Hepatocyte (in vitro differentiated cells): ENCODE data around the gene RXRA. TPM values are rescaled to one million over a fixed set of nuclear protein-coding genes. Genes with fewer than 3 reads are reported as not detected.

Experiments
- DNase-seq: peaks from one replicate; pipeline ENCODE4 v3.0.0-alpha.2; 2016; ENCODE audit warnings: low spot score
- H2AFZ ChIP-seq: fragments of 200-600 bp; sonication (generic); 2 replicates; pipeline ENCODE4 v1.6.0; 2016; ENCODE audit warnings: antibody characterized with exemption, mild to moderate bottlenecking
- H3K27ac ChIP-seq: fragments of 200-600 bp; sonication (generic); 2 replicates; pipeline ENCODE4 v1.5.1; 2016; ENCODE audit warnings: mild to moderate bottlenecking
- H3K27me3 ChIP-seq: fragments of 200-600 bp; sonication (generic); 2 replicates; pipeline ENCODE4 v1.6.1; 2016
- H3K36me3 ChIP-seq: fragments of 200-600 bp; sonication (generic); replicated peaks from 2 replicates; pipeline ENCODE4 v1.5.1; 2016; ENCODE audit warnings: low read depth; ENCODE audit not compliant: insufficient read depth
- H3K4me1 ChIP-seq: fragments of 200-600 bp; sonication (generic); 2 replicates; pipeline ENCODE4 v1.5.1; 2016; ENCODE audit warnings: mild to moderate bottlenecking, moderate library complexity; ENCODE audit not compliant: insufficient read depth
- H3K4me2 ChIP-seq: fragments of 200-600 bp; sonication (generic); 2 replicates; pipeline ENCODE4 v1.6.0; 2016
- H3K4me3 ChIP-seq: fragments of 200-600 bp; sonication (generic); 2 replicates; pipeline ENCODE4 v1.5.1; 2016; ENCODE audit warnings: mild to moderate bottlenecking
- H3K79me2 ChIP-seq: fragments of 200-600 bp; sonication (generic); 2 replicates; pipeline ENCODE4 v1.6.0; 2017; ENCODE audit warnings: mild to moderate bottlenecking
- H3K9me2 ChIP-seq: fragments of 200-600 bp; sonication (generic); replicated peaks from 2 replicates; pipeline ENCODE4 v1.6.0; 2017; ENCODE audit warnings: mild to moderate bottlenecking; ENCODE audit not compliant: insufficient read depth
- H3K9me3 ChIP-seq: fragments of 200-600 bp; sonication (generic); 2 replicates; pipeline ENCODE4 v1.5.1; 2016; ENCODE audit warnings: low read depth, mild to moderate bottlenecking
- H4K20me1 ChIP-seq: fragments of 200-600 bp; sonication (generic); 2 replicates; pipeline ENCODE4 v1.6.0; 2016; ENCODE audit warnings: mild to moderate bottlenecking; ENCODE audit not compliant: insufficient read depth, poor library complexity, severe bottlenecking
- EZH2 ChIP-seq: fragments of 200-600 bp; sonication (generic); IDR thresholded peaks from 2 replicates; pipeline ENCODE4 v1.6.1; 2016; ENCODE audit warnings: antibody characterized with exemption, mild to moderate bottlenecking, borderline replicate concordance
- EZH2phosphoT487 ChIP-seq: fragments of 200-600 bp; sonication (generic); IDR thresholded peaks from one replicate; pipeline ENCODE4 v1.6.1; 2018; ENCODE audit warnings: antibody characterized with exemption, mild to moderate bottlenecking, low read depth, moderate library complexity; ENCODE audit not compliant: unreplicated experiment, severe bottlenecking
- WGBS: methylation state at CpG from one replicate; pipeline ENCODE4 v1.1.6; 2016; ENCODE audit warnings: low lambda C conversion rate; ENCODE audit errors: missing lambda C conversion rate; 5-methylcytosine and 5-hydroxymethylcytosine counted together
- polyA plus RNA-seq: library from polyadenylated mRNA; unstranded; fragments of >200 nt; fragmentation: Nextera tagmentation; extraction: Ambion mirVana; gene quantifications from 2 replicates; pipeline ENCODE4 v1.2.1, GENCODE V29; 2016
- total RNA-seq: library from RNA; depleted of rRNA; stranded (reverse); fragments of >200 nt; gene quantifications from 2 replicates; pipeline ENCODE4 v1.2.3, GENCODE V29; 2014
- TF ChIP-seq, protein P1 (sequence below): fragments of 200-600 bp; sonication (generic); IDR thresholded peaks from 2 replicates; pipeline ENCODE4 v1.5.1; 2016; ENCODE audit warnings: antibody characterized with exemption, mild to moderate bottlenecking; ENCODE audit not compliant: poor library complexity

The RXRA gene
- total and polyA plus RNA-seq, 2 experiments from 2014 or later = 35.9 to 41.6 TPM

DNA sequence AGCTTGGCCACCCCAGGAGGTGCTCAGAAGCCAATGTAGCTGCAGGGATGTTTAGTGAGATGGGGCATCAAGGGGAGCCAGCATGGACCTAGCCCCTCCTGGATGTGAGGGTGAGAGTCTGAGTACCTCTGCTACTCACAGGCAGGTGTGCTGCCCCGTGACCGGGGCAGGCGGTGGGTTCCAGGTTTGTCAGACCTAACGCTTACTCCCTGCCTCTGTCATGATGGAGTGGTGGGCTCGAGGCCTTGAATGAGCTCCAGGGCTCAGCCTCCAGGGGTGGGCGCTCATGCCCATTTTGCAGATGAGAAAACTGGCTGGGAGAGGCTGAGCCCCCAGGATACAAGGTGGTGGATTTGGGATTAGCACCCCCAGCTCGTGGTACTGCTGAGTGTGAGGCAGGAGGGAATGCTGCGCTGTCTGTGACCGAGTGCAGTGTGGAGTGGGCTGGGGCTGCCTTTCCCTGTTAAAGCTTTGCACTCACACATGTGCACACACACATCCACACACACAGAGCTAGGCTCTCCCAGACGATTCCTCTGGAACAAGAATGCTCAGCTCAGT is 1.5 kb downstream of the RXRA start:
- DNase-seq = no peak
- H3K27ac ChIP-seq = peak overlapping the region; percentile 96
- H4K20me1 ChIP-seq = peaks cover 57% of the 10 kb centered on the region

DNA sequence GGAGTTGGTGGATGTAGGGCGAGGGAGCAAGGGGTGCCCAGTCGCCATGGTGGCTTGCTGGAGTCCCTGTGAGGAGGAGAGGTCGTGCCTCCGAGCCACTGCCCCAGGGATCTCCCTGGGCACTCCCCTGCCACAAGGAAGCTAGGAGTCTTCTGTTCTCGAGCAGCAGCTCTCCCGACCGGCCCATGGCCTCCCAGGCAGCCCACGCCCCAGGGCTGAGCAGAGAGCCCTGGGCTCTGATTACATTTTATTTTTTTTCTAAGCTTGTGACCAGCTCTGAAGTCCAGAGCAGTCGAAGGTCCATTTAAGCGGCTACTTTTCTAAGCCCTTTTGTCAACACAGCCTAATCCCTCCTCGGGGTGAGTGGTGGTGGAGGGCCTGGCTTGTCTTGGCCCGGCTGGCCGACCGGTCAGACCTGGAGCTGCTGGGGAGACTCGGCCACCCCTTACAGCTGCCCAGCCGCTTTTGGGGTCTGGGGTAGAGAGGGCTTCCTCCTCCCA is 2.1 kb downstream of the RXRA start:
- H3K4me3 ChIP-seq = peak overlapping the region; percentile 92
- DNase-seq = peak; percentile 77
- no peaks in the 10 kb centered on the region for H3K36me3 ChIP-seq
- H3K27me3 ChIP-seq = no peaks in the 10 kb centered on the region
- H4K20me1 ChIP-seq = peaks cover 64% of the 10 kb centered on the region
- H3K9me2 ChIP-seq = no peaks in the 10 kb centered on the region
- peak overlapping the region; percentile 96 for H3K27ac ChIP-seq
- H2AFZ ChIP-seq = no peak overlapping the region
- TF ChIP-seq EZH2 = no peak
- no peak for TF ChIP-seq EZH2phosphoT487
- TF ChIP-seq, protein P1, sequence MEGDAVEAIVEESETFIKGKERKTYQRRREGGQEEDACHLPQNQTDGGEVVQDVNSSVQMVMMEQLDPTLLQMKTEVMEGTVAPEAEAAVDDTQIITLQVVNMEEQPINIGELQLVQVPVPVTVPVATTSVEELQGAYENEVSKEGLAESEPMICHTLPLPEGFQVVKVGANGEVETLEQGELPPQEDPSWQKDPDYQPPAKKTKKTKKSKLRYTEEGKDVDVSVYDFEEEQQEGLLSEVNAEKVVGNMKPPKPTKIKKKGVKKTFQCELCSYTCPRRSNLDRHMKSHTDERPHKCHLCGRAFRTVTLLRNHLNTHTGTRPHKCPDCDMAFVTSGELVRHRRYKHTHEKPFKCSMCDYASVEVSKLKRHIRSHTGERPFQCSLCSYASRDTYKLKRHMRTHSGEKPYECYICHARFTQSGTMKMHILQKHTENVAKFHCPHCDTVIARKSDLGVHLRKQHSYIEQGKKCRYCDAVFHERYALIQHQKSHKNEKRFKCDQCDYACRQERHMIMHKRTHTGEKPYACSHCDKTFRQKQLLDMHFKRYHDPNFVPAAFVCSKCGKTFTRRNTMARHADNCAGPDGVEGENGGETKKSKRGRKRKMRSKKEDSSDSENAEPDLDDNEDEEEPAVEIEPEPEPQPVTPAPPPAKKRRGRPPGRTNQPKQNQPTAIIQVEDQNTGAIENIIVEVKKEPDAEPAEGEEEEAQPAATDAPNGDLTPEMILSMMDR = no peak
- H3K4me2 ChIP-seq = peak overlapping the region; percentile 95
- H3K4me1 ChIP-seq = peaks cover 76% of the 10 kb centered on the region
- no peaks in the 10 kb centered on the region for H3K9me3 ChIP-seq
- peaks cover 68% of the 10 kb centered on the region for H3K79me2 ChIP-seq
- 11% methylated on average over 16 of the region's 16 CpGs for WGBS

More for the DNA sequence above, 1.5 kb downstream of the RXRA start:
- H3K79me2 ChIP-seq = peaks cover 61% of the 10 kb centered on the region
- no peaks in the 10 kb centered on the region for H3K36me3 ChIP-seq
- peaks cover 70% of the 10 kb centered on the region for H3K4me1 ChIP-seq
- TF ChIP-seq, protein P1 = no peak
- no peak for TF ChIP-seq EZH2
- TF ChIP-seq EZH2phosphoT487 = no peak
- H2AFZ ChIP-seq = no peak overlapping the region
- peak overlapping the region; percentile 95 for H3K4me2 ChIP-seq
- peak overlapping the region; percentile 92 for H3K4me3 ChIP-seq
- no peaks in the 10 kb centered on the region for H3K9me3 ChIP-seq
- no peaks in the 10 kb centered on the region for H3K27me3 ChIP-seq
- 42% methylated on average over 10 of the region's 10 CpGs for WGBS
- no peaks in the 10 kb centered on the region for H3K9me2 ChIP-seq

DNA sequence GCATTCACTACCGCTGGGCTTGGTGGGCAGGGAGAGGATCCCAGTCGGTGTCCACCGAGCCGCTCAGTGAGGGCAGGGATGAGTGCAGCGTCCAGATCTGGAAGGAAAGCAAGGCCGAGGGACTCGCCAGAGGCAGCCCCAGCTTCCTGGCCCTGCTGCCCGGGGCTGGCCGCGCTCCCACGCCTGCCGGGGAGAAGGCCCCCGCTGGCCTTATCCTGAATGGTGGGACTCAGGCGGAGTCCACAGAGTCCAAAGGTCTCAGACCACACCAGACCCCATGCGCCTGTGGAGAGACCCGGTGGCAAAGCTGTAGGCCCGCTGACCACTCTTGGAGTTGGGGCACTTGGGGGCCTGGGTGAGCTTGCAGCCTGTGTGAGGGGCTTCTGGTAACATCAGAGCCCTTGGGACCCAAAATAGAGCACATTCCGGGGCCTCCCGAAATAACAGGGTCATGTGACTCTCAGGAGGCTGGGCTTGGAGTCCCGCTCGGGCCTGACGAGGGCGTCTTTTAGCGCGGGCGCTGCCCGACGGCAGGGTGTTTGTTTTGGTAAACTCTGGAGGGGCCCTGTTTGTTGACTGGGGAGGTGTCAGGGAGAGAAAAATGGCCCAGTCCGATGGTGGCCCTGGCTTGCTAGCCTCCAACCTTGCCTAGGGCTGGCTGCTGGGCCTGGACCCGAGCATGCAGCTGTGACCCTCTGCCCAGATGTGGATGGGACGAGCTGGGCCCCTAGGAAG is 2.8 kb downstream of the RXRA start:
- H3K27me3 ChIP-seq = no peaks in the 10 kb centered on the region
- H3K4me3 ChIP-seq = peak overlapping the region; percentile 92
- TF ChIP-seq, protein P1 = no peak
- TF ChIP-seq EZH2phosphoT487 = no peak
- no peak for TF ChIP-seq EZH2
- no peaks in the 10 kb centered on the region for H3K36me3 ChIP-seq
- 24% methylated on average over 31 of the region's 31 CpGs for WGBS
- H3K27ac ChIP-seq = peak overlapping the region; percentile 96
- H3K4me1 ChIP-seq = peaks cover 75% of the 10 kb centered on the region
- no peaks in the 10 kb centered on the region for H3K9me3 ChIP-seq
- peaks cover 73% of the 10 kb centered on the region for H3K79me2 ChIP-seq
- peak overlapping the region; percentile 95 for H3K4me2 ChIP-seq
- peaks cover 70% of the 10 kb centered on the region for H4K20me1 ChIP-seq
- peak; percentile 73 for DNase-seq
- H2AFZ ChIP-seq = no peak overlapping the region
- H3K9me2 ChIP-seq = no peaks in the 10 kb centered on the region
